Stimulated activated CD8-positive, alpha-beta memory T cell treated with anti-CD3 and anti-CD28 coated beads, Interleukin-7, amount 100 ng/mL, for 48 hours (primary cell): ENCODE results near the gene SLC37A1.

ENCODE experiments used
- DNase-seq, 2 donors: peaks; one replicate each; pipeline ENCODE4 v3.0.0-alpha.2; 2020; ENCODE audit warnings: low read depth in 1 of 2; ENCODE audit errors: extremely low read depth in 1 of 2

SLC37A1 gene

DNA sequence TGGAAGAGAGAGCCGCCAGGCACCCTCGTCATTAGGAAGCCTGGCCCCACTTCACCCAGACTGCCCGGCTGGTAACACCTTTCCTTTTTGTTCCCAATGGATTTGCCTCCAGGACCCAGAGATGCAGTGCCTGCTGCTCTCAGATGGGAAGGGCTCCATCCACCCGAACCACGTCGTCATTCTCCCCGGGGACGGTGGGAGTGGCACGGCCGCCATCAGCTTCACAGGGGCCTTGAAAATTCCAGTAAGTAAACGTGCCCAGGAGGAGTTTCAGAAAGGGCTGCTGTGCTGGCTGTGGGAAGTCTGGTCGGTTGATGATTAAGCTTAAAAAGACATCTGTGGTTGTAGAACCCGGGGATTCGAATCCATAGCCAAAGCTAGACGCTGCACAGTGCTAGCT lies 45.2 kb downstream of the SLC37A1 start:
- DNase-seq, result no peak

DNA sequence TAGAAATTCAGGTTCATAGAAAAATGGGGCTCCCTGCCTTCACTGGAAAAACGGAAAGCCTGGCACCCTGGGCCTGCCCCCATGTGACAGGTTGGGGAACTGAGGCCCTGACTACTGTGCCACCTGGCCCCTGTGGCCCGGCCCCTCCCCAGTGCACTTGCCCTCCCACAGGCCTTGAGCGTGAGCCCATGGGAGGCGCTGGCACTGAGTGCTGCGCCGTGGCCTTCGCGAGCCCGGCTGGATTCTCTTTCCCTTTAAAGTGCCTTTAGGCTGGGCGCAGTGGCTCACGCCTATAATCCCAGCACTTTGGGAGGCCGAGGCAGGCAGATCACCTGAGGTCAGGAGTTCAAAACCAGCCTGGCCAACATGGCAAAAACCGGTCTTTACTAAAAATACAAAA lies 45.7 kb downstream of the SLC37A1 start:
- no peak for DNase-seq

GRCh38 chr21:42560517-42561179 lies 47.0 kb downstream of the SLC37A1 start:
- DNase-seq, result no peak

- no peak for DNase-seq
These were observed 48.4 kb downstream of the SLC37A1 start for GRCh38 chr21:42561762-42562650.

- no peak for DNase-seq
These were observed 49.2 kb downstream of the SLC37A1 start for GRCh38 chr21:42562816-42563215.

DNA sequence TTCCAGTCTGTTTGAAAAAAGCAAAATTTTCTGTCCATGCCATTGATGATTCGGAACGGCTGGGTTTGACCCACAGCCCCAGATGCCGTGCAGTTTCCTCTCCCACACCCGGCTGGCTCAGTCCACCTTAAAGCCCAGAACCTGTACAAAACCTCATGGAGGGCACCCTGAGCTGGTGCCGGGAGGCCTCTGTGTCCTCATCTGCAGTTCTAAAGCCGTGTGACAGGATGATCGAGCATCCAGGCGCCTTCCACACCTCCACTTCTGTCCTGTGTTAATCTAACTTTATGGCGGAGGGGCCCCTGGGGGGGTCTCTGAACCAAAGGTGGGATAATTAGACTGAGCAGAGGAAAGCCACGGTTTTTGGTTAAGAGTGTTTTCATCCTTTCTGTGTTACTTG lies 49.6 kb downstream of the SLC37A1 start:
- no peak for DNase-seq

GRCh38 chr21:42563686-42564085 lies 50.0 kb downstream of the SLC37A1 start:
- DNase-seq, result no peak

DNA sequence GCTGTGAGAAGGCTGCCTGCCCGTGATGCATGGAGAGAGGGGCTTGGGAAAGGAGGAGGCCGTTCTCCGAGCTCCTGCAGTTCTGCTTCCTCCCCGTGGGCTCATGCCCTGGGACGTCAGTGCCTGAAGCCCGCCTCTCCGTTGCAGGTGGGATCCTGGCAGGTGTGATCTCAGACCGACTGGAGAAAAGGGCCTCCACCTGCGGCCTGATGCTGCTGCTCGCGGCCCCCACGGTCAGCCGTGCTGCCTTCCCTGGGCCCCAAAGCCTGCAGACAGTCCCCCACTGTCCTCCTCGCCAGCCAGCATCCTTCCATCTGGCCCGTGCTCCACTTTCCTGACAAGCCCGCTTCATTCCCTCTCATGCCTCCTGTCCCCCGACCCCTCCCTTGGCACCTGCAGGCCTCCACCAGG lies 50.9 kb downstream of the SLC37A1 start:
- DNase-seq, result no peak

- no peak for DNase-seq
These were observed 51.7 kb downstream of the SLC37A1 start for GRCh38 chr21:42565206-42565810.

GRCh38 chr21:42565886-42566523 lies 52.4 kb downstream of the SLC37A1 start:
- DNase-seq, result no peak

- DNase-seq, result no peak
These were observed 53.0 kb downstream of the SLC37A1 start for GRCh38 chr21:42566524-42567213.

DNA sequence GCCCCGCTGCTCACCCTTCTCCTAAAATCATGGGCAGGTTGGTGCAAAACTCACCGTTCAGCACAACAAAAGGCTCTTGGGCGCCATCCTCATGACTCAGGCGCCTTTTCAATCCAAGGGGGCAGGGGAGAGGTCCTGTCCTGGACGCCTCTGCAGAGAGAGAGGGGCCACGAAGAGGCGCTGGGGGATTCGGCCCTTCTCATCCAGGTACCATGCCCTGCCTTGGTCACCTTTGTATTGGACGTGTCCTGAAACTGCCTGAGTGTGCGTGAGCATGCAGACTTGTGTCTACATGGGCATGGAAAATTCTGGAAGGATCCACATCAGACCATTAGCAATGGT lies 53.5 kb downstream of the SLC37A1 start:
- no peak for DNase-seq

- DNase-seq, result no peak
These were observed 54.2 kb downstream of the SLC37A1 start for GRCh38 chr21:42567861-42568260.

- no peak for DNase-seq
These were observed 54.7 kb downstream of the SLC37A1 start for GRCh38 chr21:42568376-42568775.

DNA sequence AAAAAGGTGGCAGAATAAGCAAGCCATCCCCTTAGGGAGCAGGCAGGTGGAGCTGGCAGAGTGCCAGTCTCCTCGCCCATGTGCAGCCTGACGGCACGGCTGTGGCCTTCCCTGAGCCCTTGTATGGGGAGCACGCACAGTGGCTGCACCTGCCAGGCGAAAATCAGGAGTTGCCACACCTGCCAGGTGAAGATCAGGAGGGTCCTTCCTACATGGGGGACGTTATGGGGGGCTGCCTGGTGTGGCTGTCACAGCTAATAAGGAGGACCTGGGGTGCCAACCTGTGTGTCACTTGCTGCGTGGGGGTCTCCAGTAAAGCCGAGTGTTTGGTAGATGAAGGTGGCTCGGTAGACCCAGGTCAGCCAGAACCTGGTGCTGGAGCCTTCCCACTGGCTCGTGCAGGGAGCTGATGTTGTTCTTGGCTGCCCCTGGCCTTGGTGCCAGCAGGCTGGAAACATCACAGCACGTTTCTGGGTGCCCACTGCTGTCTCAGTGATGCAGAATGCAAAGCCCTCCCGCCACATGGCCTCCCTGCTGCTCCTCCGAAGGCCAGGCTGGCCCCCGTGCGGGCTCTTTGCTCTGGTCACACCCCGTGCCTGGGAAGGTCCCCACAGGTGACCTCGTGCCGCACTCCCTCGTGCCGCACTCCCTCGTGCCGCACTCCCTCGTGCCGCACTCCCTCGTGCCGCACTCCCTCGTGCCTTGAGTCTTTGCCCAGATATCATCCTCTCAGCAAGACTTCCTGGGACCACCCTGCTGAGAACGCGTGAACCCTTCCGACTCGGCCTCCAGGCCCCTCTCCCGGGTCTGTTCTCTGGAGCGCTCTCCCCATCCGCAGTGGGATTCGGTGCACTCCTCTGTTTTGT lies 55.4 kb downstream of the SLC37A1 start:
- DNase-seq, result no peak

- no peak for DNase-seq
These were observed 56.2 kb downstream of the SLC37A1 start for GRCh38 chr21:42569732-42570301.

- DNase-seq, result no peak
These were observed 56.7 kb downstream of the SLC37A1 start for GRCh38 chr21:42570362-42570761.

DNA sequence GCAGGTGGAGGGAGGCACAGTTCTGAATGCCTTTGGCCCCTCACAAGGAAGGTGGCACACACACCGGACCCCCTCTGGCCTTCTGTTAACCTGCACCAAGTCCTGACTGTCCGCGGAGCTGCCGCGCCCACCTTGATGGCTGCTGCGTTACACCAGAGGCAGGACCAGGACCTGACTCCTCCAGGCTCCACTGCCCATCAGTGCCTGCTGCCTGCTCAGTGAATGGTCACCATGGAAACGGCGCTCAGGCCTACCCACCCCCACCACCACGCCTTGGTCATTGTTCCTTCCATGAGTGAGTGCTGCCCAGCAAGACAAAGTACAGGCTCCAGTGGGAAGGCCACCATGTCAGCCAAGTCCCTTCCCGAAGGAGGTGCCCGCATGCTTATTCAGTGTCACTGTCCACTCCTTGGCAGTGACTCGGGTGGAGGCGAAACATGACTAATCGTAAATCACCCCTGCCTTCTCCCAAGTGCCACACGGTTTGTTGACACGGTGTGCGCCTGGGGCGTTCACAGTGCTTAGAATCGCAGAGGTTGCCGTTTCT lies 57.3 kb downstream of the SLC37A1 start:
- no peak for DNase-seq

DNA sequence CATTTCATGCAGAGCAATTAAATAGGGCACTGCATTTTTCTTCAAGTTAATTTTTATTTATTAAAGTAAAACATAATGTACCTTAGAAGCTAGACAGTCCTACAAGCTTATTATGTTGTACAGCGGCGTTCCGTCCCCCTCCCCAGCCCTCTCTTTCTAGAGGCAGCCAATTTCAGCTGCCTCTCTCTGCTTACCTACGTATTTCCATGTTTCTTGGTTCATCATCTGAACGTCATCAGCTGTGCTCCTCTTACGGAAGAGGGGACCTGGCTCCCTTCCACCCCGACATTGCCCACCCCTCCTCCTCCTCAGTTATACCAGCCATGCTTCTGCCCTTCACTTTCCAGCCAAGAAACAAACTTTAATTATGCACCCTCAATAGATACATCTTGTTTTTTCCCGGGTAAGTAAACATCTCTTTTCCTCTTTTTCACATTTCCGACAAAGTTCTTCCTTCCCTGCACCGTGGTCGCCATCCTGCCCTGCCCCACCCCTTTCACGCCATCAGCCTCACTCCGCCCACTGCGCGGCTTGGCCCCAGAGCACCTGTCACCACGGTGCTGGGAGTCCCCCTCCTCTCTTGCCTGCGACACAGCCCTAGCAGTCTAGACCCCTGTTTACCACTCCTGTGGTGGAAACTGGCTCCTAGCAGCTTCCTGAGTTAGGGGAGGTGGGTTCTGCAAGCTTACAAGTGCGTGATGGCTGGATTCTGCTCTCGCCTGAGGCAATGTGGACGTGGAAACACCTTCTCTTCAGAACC lies 57.9 kb downstream of the SLC37A1 start:
- no peak for DNase-seq
